Measurements from ENCODE around the gene UNKL.
A peak's percentile ranks its signal among the peaks of the same experiment; 100 is the strongest.

UNKL gene

GRCh38 chr16:1351215-1351581 is 63.3 kb downstream of the UNKL start:
- CTCF ChIA-PET: interaction anchor here (0.6 to 1.6 kb wide), 2 partner anchors 10 to 14 kb away, joined by 3 read pairs; no protein-coding TSS in a partner anchor
- no peak for DNase-seq (ENCODE audit: low read depth, low spot score)
- TF ChIP-seq CTCF (IDR thresholded peaks at IDR 0.05; ENCODE audit: insufficient read depth, low read length, missing control alignments): no peak
- H3K4me3 ChIP-seq (ENCODE audit: low read depth, low read length): peak overlapping the region; percentile 90
- POLR2A ChIA-PET: no interaction called here

- ChIA-PET CTCF (interaction anchor here (0.6 to 1.6 kb wide), 2 partner anchors 10 to 13 kb away, joined by 3 read pairs; no protein-coding TSS in a partner anchor), POLR2A (no interaction called here)
- no peak for TF ChIP-seq CTCF (IDR thresholded peaks at IDR 0.05; ENCODE audit: insufficient read depth, low read length, missing control alignments)
- DNase-seq (ENCODE audit: low read depth, low spot score): no peak
- H3K4me3 ChIP-seq (ENCODE audit: low read depth, low read length): peak overlapping the region; percentile 90
These were observed 63.8 kb downstream of the UNKL start for GRCh38 chr16:1350691-1351090.

- no peak overlapping the region for H3K4me3 ChIP-seq (ENCODE audit: low read depth, low read length)
- DNase-seq (ENCODE audit: low read depth, low spot score): no peak
- ChIA-PET CTCF (interaction anchor here (1.0 kb wide), 1 partner anchor 34 kb away, joined by 3 read pairs; no protein-coding TSS in a partner anchor), POLR2A (no interaction called here)
- no peak for TF ChIP-seq CTCF (IDR thresholded peaks at IDR 0.05; ENCODE audit: insufficient read depth, low read length, missing control alignments)
These were observed 64.6 kb downstream of the UNKL start for GRCh38 chr16:1349951-1350350.

- ChIA-PET POLR2A (no interaction called here), CTCF (interaction anchor here (1.0 kb wide), 1 partner anchor 33 kb away, joined by 3 read pairs; no protein-coding TSS in a partner anchor)
- TF ChIP-seq CTCF (IDR thresholded peaks at IDR 0.05; ENCODE audit: insufficient read depth, low read length, missing control alignments): no peak
- DNase-seq (ENCODE audit: low read depth, low spot score): no peak
- H3K4me3 ChIP-seq (ENCODE audit: low read depth, low read length): no peak overlapping the region
These were observed 65.2 kb downstream of the UNKL start for GRCh38 chr16:1349351-1349750.

GRCh38 chr16:1348926-1349325 is 65.6 kb downstream of the UNKL start:
- TF ChIP-seq CTCF (IDR thresholded peaks at IDR 0.05; ENCODE audit: insufficient read depth, low read length, missing control alignments): no peak
- CTCF ChIA-PET: no interaction called here

GRCh38 chr16:1348441-1348840 is 66.1 kb downstream of the UNKL start:
- DNase-seq (ENCODE audit: low read depth, low spot score): no peak
- H3K4me3 ChIP-seq (ENCODE audit: low read depth, low read length): no peak overlapping the region
- CTCF ChIA-PET: no interaction called here
- POLR2A ChIA-PET: interaction anchor here (0.7 kb wide), 1 partner anchor 31 kb away, joined by 3 read pairs; no protein-coding TSS in a partner anchor
- TF ChIP-seq CTCF (IDR thresholded peaks at IDR 0.05; ENCODE audit: insufficient read depth, low read length, missing control alignments): no peak

More at GRCh38 chr16:1348926-1349325, 65.6 kb downstream of the UNKL start:
- no peak overlapping the region for H3K4me3 ChIP-seq (ENCODE audit: low read depth, low read length)
- POLR2A ChIA-PET: interaction anchor here (0.7 kb wide), 1 partner anchor 32 kb away, joined by 3 read pairs; no protein-coding TSS in a partner anchor
- no peak for DNase-seq (ENCODE audit: low read depth, low spot score)
